IPS DF 4.7 (cell line): ENCODE measurements around the gene KRTAP12-4.
"Not testable (repeated sequence)": the region's sequence is repeated elsewhere in the genome, so short reads cannot be mapped to it uniquely, and the experiment has no call there.

ENCODE experiments used
- DNase-seq: peaks from one replicate; pipeline ENCODE4 v3.0.0-alpha.2; 2013; ENCODE audit warnings: low spot score; ENCODE audit errors: extremely low read depth

Gene KRTAP12-4, protein sequence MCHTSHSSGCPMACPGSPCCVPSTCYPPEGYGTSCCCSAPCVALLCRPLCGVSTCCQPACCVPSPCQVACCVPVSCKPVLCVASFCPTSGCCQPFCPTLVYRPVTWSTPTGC

GRCh38 chr21:44654576-44655175 lies at the start of gene KRTAP12-4:
KRTAP12-4 (minus strand) TSS chr21:44654659; CDS start chr21:44654614, 45 bp downstream.
- no peak for DNase-seq

DNA sequence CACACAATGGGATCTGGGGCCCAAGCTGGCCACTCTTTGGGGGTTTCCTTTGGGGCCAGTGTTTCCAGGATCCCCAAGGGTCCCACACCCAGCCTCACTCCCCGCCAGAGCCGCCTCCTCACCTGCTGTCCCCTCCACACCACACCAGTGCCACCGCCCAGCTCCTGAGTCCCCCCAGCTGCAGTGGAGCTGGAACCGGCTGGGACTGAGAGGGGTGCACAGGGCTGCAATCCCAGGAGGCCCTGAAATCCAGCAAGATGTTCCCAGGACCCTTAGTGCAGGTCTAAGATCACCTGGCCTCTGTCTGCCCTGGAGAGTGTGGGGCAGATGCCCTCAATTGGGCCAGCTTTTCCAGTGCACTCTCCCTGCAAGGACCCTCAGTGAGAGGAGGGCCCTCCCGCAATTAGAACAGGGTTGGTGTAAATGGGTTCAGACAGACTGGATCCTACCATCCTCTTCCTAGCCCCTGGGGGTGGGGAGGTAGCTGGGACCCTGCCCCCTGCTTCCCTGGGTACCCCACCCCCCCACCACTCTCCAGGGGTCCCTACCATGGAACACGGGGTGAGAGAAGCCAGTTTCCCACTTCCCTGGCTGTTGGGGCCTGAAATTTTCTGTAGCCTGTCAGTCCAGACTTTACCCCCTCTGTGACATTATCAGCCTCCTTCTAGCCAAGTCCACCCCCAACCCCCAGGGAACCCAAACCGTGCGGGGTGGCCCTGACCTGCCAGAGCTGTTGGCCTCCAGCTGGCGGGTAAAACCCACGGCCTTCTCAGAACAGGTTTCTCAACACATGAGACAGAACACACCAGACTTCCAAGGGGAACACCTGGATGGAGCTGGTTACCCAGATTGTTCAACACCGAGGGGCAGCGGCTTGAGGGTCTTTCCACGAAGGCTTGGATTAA lies 49.5 kb upstream of the KRTAP12-4 start:
- no peak for DNase-seq

DNA sequence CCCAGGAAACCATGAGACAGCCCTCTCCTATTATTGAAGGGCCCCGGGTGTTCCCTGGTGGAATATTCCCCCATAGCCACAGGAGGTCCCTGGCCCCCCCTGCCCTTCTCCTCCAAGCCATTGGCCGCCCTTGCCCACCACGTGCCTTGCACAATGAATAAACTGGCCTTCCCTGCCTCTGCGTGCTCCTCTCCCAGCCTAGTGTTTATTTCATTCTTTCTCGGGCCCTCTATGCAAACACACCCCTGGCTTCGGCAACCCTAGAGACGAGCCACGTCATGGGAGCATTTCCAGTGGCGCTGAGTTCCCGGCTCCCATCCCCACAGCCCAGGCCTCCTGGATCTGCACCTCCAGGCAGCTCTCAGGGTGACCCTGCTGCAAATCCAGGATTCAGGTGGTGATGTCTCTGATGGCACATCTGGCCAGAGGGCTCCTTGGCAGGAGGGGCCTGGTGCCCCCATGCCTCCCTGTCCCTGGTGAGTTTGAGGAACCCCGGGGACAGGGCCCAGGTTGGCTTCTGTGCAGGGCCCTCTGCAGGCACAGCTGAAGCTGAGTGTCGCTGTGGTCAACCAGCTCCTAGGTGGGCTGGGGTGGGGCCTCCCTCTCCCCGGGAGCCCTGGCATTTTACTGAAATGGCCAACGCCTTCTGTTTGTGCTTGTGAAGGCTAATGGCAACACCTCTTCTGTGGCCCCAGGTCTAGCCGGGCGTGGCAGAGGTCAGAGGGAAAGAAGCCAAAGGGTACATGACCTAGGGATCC lies 48.7 kb upstream of the KRTAP12-4 start:
- DNase-seq, result no peak

DNA sequence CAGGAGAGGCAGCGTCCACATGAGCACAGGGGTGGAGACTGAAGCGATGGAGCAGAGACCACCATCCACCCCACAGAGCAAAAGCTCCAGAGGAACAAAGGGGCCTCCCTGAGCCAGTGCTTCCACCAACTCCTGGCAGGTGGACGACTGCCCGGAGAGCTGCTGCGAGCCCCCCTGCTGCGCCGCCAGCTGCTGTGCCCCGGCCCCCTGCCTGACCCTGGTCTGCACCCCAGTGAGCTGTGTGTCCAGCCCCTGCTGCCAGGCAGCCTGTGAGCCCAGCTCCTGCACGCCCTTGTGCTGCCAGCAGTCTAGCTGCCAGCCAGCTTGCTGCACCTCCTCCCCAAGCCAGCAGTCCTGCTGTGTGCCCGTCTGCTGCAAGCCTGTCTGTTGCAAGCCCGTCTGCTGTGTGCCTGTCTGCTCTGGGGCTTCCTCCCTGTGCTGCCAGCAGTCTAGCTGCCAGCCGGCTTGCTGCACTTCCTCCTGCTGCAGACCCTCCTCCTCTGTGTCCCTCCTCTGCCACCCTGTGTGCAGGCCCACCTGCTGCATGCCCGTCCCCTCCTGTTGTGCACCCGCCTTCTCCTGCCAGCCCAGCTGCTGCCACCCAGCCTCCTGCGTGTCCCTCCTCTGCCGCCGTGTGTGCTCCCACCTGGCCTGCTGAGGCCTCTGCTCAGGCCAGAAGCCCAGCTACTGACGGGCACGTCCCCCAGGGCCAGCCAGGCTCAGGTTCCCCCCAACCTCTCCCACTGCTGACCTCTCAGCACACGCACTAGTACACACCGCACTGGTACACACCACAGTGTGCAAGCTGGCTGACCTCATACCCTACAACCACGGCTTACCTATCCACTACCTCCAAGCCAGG lies 47.9 kb upstream of the KRTAP12-4 start:
- DNase-seq, result no peak

DNA sequence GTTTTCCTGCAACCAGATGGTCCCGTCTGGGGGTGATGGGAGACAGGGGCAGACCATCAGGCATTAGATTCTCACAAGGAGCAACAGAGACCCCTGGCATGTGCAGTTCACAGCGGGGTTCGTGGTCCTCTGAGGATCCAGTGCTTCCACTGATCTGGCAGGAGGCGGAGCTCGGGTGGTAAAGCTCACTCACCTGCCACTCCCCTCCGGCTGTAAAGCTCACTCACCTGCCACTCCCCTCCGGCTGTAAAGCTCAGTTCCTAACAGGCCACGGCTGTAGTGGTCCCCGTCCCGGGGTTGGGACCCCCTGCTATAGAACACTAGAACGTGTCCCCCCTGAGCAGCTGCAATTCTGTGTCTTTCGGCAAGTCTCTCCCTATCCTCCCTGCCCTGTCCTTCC lies 47.1 kb upstream of the KRTAP12-4 start:
- DNase-seq, result no peak

GRCh38 chr21:44701023-44701400 lies 46.6 kb upstream of the KRTAP12-4 start:
- no peak for DNase-seq

GRCh38 chr21:44700101-44701022 lies 45.9 kb upstream of the KRTAP12-4 start:
- DNase-seq, result no peak

DNA sequence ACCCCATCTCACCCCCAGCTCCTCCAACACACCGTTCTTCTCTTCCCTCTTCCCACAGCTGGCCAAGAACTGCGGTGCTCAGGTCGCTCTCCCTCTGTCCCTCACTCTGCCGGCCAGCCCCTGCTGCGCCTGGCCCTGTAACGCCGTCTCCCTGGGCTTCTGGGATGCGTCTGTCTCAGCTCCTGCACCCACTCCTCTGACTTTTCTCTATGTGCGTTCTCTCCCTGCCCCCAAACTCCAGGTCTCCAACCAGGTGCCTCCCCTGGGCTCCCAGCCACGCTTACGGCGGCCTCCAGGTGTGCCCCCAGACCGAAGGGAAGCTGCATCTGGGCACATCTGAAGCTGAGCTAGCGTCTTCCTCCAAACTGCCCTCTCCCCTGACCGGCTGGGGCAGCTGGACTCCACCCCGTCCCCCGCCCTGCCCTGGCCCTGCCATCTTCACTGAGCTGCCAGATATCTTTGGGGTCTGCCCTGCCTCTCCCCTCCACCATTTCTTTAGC lies 45.1 kb upstream of the KRTAP12-4 start:
- DNase-seq, result no peak

DNA sequence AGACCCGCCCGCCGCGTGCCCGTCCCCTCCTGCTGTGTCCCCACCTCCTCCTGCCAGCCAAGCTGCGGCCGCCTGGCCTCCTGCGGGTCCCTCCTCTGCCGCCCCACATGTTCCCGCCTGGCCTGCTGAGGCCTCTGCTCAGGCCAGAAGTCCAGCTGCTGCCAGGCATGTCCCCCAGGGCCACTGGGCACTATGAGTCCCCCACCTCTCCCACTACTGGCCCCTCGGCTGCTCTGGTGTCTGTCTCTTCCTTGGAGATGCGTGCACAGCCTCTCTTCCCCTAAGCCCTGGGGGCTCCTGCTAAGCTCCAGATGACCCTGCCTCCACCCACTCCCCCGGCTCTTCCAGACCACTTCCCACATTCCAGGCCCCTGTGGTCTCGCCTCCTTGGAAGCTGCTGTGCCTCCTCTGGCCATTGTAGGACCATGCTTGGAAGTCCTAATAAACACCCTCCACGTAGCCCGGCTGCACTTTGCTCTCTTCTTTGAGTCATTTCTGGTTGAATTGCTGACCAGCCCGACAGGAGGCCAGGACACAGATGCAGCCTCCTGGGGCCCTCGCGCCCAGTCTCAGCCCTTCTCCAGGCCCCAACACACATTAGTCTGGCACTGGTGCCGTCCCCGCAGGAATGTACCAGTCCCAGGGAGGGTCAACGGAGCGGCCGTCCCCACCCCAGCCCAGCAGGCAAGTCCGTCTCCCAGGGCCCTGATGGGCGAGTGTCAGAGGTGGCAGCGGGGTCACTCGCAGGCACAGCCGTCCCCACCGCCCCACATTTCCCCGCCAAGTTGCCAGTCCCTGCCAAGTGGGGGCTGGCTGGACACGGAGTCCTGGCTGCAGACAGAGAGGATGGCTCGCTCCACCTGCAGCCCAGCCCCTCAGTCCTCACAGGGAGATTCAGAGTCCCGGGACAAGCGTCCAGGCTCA lies 43.6 kb upstream of the KRTAP12-4 start:
- no peak for DNase-seq

- not testable (repeated sequence) for DNase-seq
These were observed 42.8 kb upstream of the KRTAP12-4 start, which contains the start of gene KRTAP10-12 for GRCh38 chr21:44697172-44697810. KRTAP10-12 (plus strand) TSS chr21:44697172; CDS start chr21:44697202, 30 bp downstream.

GRCh38 chr21:44696572-44696971 lies 42.1 kb upstream of the KRTAP12-4 start:
- DNase-seq, result no peak

GRCh38 chr21:44695641-44696040 lies 41.2 kb upstream of the KRTAP12-4 start:
- DNase-seq, result no peak

DNA sequence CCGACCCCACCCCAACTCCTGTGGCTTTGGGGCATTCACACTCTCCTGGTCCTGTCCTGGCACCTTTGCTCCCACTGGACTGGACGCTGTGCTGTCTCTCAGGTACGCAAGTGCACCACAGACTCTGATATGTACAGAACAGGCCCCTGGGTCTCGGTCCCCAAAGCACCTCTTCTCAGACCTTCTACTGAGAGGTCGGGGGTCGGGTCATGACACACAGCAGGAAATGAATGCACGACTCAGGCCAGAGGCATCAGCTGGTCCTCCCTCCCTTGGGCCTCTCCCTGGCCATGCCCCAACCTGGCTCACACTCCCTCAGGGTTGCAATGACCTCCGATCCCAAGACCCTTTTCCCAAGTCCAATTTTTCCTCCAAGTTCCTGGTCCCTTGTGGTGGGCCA lies 40.7 kb upstream of the KRTAP12-4 start:
- DNase-seq, result no peak

DNA sequence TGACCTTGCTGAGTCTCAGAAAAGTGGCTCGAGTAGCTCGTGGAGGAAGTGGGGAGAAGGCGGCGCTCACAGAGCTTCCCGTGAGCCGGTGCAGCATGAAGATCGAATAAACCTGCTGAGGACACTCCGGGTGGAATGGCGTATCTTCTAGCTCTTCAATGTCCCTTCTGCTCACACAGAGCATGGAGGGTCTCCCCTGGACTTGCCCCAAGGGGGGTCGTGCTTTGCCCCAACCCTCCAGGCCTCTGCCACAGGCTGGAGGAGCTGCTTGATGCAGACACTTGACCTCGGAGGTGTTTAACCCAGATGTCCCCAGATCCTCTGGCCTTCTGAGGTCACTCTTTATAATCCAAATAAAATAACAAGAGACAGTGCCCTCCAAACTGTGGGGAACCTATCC lies 40.3 kb upstream of the KRTAP12-4 start:
- DNase-seq, result no peak

DNA sequence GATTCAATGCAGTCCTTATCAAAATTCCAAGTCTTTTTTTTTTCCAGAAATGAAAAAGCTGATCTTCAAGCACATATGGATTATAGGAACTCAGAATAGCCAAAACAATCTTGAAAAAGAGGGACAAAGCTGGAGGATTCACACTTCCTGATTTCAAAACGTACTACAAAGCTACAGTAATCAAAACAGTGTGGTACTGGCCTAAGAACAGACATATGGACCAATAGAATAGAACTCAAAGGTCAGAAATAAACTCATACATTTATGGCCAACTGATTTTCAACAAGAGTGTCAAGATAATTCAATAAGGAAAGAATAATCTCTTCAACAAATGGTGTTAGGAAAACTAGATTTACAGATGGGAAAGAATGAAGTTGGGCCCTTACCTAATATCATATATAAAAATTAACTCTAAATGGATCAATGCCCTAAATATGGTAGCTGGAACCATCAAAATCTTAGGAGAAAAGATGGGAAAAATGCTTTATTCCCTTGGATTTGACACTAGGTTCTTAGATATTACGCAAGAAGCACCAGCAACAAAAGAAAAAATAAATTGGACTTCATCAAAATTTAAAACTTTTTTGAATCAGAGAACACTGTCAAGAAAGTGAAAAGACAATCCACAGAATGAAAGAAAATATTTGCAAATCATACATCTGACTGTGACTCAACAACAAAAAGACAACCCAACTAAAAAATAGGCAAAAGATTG lies 38.5 kb upstream of the KRTAP12-4 start:
- no peak for DNase-seq

DNA sequence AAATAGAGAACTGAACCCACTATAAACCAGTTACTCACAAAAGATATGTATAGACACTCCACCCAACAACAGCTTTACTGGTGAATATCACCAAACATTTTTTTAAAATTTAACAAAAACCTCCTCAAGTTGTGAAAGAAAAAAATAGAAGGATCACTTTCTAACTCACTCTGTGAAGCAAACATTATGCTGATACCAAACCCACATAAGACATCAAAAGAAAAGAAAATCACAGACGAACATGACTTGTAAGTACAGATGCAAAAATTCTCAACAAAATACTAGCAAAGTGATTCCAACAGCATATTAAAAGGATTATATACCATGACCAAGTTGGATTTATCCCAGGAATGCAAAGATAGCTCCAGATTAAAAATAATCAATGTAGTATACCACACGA lies 37.2 kb upstream of the KRTAP12-4 start:
- DNase-seq, result no peak

GRCh38 chr21:44689740-44690139 lies 35.3 kb upstream of the KRTAP12-4 start:
- not testable (repeated sequence) for DNase-seq
